PC-3 (cell line): ENCODE measurements around the gene IFFO2. TPM values are rescaled to one million over a fixed set of nuclear protein-coding genes. Genes with fewer than 3 reads are reported as not detected.

Source experiments
- ATAC-seq: fragments of 200-7000 bp; cut with Tn5 transposase; 2 replicates; pipeline ENCODE4 v1.9.1; 2020; ENCODE audit warnings: mild to moderate bottlenecking, moderate library complexity
- BruUV-seq: library from RNA; stranded (reverse); fragments of 400-500 nt; replicated peaks from 2 replicates; lab custom pipeline; 2021; lab: Mats Ljungman, UMichigan
- CTCF ChIA-PET: fragments of 300-600 bp; sonication (Branson Sonifier 250); formaldehyde crosslinking; loops from one replicate; lab custom pipeline; 2022; ENCODE audit warnings: antibody characterized with exemption; lab: Charles Lee
- POLR2A ChIA-PET: fragments of 300-600 bp; sonication (Branson Sonifier 250); formaldehyde crosslinking; loops from one replicate; lab custom pipeline; 2022; ENCODE audit warnings: antibody characterized with exemption; ENCODE audit not compliant: unreplicated experiment; lab: Charles Lee
- DNase-seq: peaks from one replicate; pipeline ENCODE4 v3.0.0-alpha.2; 2015
- H2AFZ ChIP-seq: fragments of 300-600 bp; sonication (generic); 2 replicates; pipeline ENCODE4 v1.6.0; 2016; ENCODE audit warnings: antibody characterized with exemption, low read length
- H3F3A ChIP-seq: fragments of 300-600 bp; sonication (generic); one replicate; pipeline ENCODE4 v1.6.0; 2017; ENCODE audit warnings: antibody characterized with exemption, low read length, control low read depth, mild to moderate bottlenecking; ENCODE audit not compliant: unreplicated experiment
- H3K27ac ChIP-seq: fragments of 300-600 bp; sonication (generic); 2 replicates; pipeline ENCODE4 v1.5.1; 2016; ENCODE audit warnings: mild to moderate bottlenecking, low read length
- H3K27me3 ChIP-seq: fragments of 300-600 bp; sonication (generic); 2 replicates; pipeline ENCODE4 v1.6.1; 2016; ENCODE audit warnings: low read length, mixed read lengths
- H3K36me3 ChIP-seq: fragments of 300-600 bp; sonication (generic); 2 replicates; pipeline ENCODE4 v1.6.1; 2016; ENCODE audit warnings: low read depth, mixed run types, low read length, mixed read lengths
- H3K4me1 ChIP-seq: fragments of 300-600 bp; sonication (generic); 2 replicates; pipeline ENCODE4 v1.5.1; 2016; ENCODE audit warnings: low read length; ENCODE audit not compliant: insufficient read depth
- H3K4me2 ChIP-seq: fragments of 300-600 bp; sonication (generic); 2 replicates; pipeline ENCODE4 v1.6.0; 2016; ENCODE audit warnings: low read length
- H3K4me3 ChIP-seq: fragments of 300-600 bp; sonication (generic); 2 replicates; pipeline ENCODE4 v1.5.1; 2016; ENCODE audit warnings: mild to moderate bottlenecking, low read length, mixed read lengths
- H3K79me2 ChIP-seq: fragments of 300-600 bp; sonication (generic); 2 replicates; pipeline ENCODE4 v1.6.1; 2017; ENCODE audit warnings: low read length, mixed read lengths
- H3K9ac ChIP-seq: fragments of 300-600 bp; sonication (generic); 2 replicates; pipeline ENCODE4 v1.6.0; 2016; ENCODE audit warnings: mild to moderate bottlenecking, low read length
- H3K9me2 ChIP-seq: fragments of 300-600 bp; sonication (generic); replicated peaks from 2 replicates; pipeline ENCODE4 v1.6.1; 2016; ENCODE audit warnings: mixed run types, low read length, mixed read lengths
- H3K9me3 ChIP-seq: fragments of 300-600 bp; sonication (generic); 2 replicates; pipeline ENCODE4 v1.6.1; 2016; ENCODE audit warnings: low read length, mixed read lengths
- H4K20me1 ChIP-seq: fragments of 300-600 bp; sonication (generic); 2 replicates; pipeline ENCODE4 v1.6.1; 2016; ENCODE audit warnings: low read length, mixed read lengths
- CTCF ChIP-seq: fragments of 300-600 bp; sonication (generic); conservative IDR thresholded peaks from 2 replicates; pipeline ENCODE4 v1.5.1; 2017; ENCODE audit warnings: antibody characterized with exemption, low read depth, mild to moderate bottlenecking, low read length
- EZH2 ChIP-seq: fragments of 300-600 bp; sonication (generic); IDR thresholded peaks from one replicate; pipeline ENCODE4 v1.6.1; 2017; ENCODE audit warnings: antibody characterized with exemption, mild to moderate bottlenecking, low read length; ENCODE audit not compliant: unreplicated experiment
- EZH2phosphoT487 ChIP-seq: fragments of 300-600 bp; sonication (generic); IDR thresholded peaks from 2 replicates; pipeline ENCODE4 v1.6.1; 2018; ENCODE audit warnings: mild to moderate bottlenecking, antibody characterized with exemption, low read length, borderline replicate concordance
- intact Hi-C: fragments of 100-400 bp; cut with micrococcal nuclease; formaldehyde crosslinking; loops from 2 replicates; pipeline ENCODE4 v1.9.0; 2023
- total RNA-seq: library from RNA; depleted of rRNA; stranded (reverse); fragments of >200 nt; gene quantifications from 2 replicates; pipeline ENCODE4 v1.2.3, GENCODE V29; 2014

Gene IFFO2
- total RNA-seq, 1 experiment from 2014 or later: 30.7 TPM

- TF ChIP-seq CTCF: no peak
- no peak for TF ChIP-seq EZH2phosphoT487
- no peak for TF ChIP-seq EZH2
- no peak overlapping the region for H3K4me3 ChIP-seq
- ATAC-seq (peak; percentile 78), DNase-seq (peak; percentile 91)
- peak overlapping the region; percentile 69 for H3K27ac ChIP-seq
- no peaks in the 10 kb centered on the region for H3K9me2 ChIP-seq
- H3K36me3 ChIP-seq: no peaks in the 10 kb centered on the region
- BruUV-seq: no TSS peak
- H3K4me2 ChIP-seq: peak overlapping the region; percentile 74
- H4K20me1 ChIP-seq: no peaks in the 10 kb centered on the region
- no peak overlapping the region for H2AFZ ChIP-seq
- no peaks in the 10 kb centered on the region for H3K9me3 ChIP-seq
- ChIA-PET CTCF (interaction anchor here (0.7 kb wide), 1 partner anchor 19 kb away, joined by 4 read pairs; no protein-coding TSS in a partner anchor), POLR2A (no interaction called here)
- intact Hi-C loops: no loop called here
- no peaks in the 10 kb centered on the region for H3K27me3 ChIP-seq
- H3K4me1 ChIP-seq: peaks cover 64% of the 10 kb centered on the region
- H3K9ac ChIP-seq: no peak overlapping the region
- H3F3A ChIP-seq: no peaks in the 10 kb centered on the region
- H3K79me2 ChIP-seq: peaks cover 93% of the 10 kb centered on the region
Observed at GRCh38 chr1:18932387-18932786, 24.1 kb downstream of the IFFO2 start.

DNA sequence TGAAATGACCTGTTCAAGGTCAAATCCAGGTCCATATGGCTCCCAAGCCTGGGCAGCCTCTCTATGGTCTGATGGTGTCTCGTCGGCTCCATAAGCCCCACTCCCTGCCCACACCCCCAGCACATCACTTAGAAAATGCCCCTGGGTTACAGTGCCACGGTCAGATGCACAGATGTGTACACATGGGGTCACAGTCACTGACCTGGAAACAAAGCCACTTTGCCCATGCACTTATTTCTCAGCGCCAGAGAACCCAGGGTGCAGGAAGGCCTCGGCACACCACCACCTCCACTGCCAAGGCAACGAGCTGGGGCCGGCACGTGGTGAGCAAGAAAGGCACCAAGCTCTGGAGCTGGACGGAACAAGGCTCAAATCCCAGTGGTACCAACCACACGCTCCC lies 24.7 kb downstream of the IFFO2 start:
- Histone ChIP-seq H4K20me1 (no peaks in the 10 kb centered on the region), H3K9ac (no peak overlapping the region), H3K9me2 (no peaks in the 10 kb centered on the region), H2AFZ (no peak overlapping the region), H3K27me3 (no peaks in the 10 kb centered on the region), H3K27ac (peak overlapping the region; percentile 64), H3K36me3 (no peaks in the 10 kb centered on the region), H3F3A (no peaks in the 10 kb centered on the region), H3K9me3 (no peaks in the 10 kb centered on the region), H3K4me2 (peak overlapping the region; percentile 74), H3K4me3 (no peak overlapping the region), H3K4me1 (peaks cover 64% of the 10 kb centered on the region), H3K79me2 (peaks cover 87% of the 10 kb centered on the region)
- TF ChIP-seq EZH2 (no peak), CTCF (no peak), EZH2phosphoT487 (no peak)
- ChIA-PET CTCF (interaction anchor here (0.7 kb wide), 1 partner anchor 19 kb away, joined by 4 read pairs; no protein-coding TSS in a partner anchor), POLR2A (no interaction called here)
- no TSS peak for BruUV-seq
- DNase-seq (no peak), ATAC-seq (no peak)
- intact Hi-C loops: no loop called here

GRCh38 chr1:18929686-18930085 lies 26.8 kb downstream of the IFFO2 start:
- intact Hi-C loops: no loop called here
- no peaks in the 10 kb centered on the region for H4K20me1 ChIP-seq

More at GRCh38 chr1:18929686-18930085, 26.8 kb downstream of the IFFO2 start:
- Histone ChIP-seq H3K27ac (no peak overlapping the region), H3K9me2 (no peaks in the 10 kb centered on the region), H3K4me1 (peaks cover 70% of the 10 kb centered on the region), H3K9ac (no peak overlapping the region), H3F3A (no peaks in the 10 kb centered on the region), H3K27me3 (no peaks in the 10 kb centered on the region), H2AFZ (no peak overlapping the region), H3K4me3 (no peak overlapping the region), H3K79me2 (peaks cover 82% of the 10 kb centered on the region), H3K36me3 (no peaks in the 10 kb centered on the region), H3K9me3 (no peaks in the 10 kb centered on the region), H3K4me2 (no peak overlapping the region)
- no peak for DNase-seq
- TF ChIP-seq CTCF (no peak), EZH2phosphoT487 (no peak), EZH2 (no peak)
- CTCF ChIA-PET: no interaction called here
- ATAC-seq: no peak
- BruUV-seq: no TSS peak
- POLR2A ChIA-PET: no interaction called here
